GM18907 (cell line): ENCODE data around the gene ETV5.

Source experiments
- ATAC-seq: cut with Tn5 transposase; IDR thresholded peaks from one replicate; pipeline ENCODE4 v1.9.1; 2021; ENCODE audit warnings: mild to moderate bottlenecking, moderate library complexity; ENCODE audit not compliant: unreplicated experiment

ETV5 gene

DNA sequence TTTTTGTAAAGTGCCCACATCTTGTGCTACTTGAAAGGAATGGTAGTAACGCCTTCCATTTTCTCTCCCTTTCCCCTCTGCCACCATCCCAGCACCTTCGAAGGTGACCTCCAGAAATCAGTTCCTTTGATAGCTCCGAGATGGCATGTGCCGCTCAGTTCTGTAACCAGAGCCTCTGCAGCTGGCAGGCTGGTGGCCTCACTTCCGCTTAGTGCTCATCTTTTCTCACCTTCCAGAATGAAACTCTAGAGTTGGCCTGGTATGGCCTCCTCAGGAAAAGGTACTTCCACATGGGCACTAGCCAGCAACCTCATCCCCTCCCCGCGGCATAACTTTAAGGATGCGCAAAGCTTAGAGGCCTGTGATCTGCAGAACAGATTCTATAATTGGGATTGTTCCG, 38.8 kb downstream of the ETV5 start:
- ATAC-seq: no peak

DNA sequence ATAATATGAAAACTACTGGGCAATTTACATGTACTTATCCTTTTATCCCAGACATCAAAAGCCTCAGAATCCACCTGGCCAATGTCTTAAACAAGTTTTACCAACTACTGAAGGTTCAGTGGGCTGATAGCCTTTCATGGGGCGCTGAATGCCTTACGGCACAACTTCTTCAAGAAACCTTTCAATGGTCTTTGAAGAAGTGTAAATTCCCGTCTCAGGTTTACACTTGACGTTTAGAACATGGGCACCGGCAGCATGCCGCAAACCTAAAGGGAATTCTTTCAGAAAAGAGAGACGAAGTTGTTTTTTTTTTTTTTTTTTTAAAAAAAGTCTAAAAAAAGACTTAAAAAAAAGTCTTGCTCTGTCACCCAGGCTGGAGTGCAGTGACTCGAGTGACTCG, 39.7 kb downstream of the ETV5 start:
- no peak for ATAC-seq

DNA sequence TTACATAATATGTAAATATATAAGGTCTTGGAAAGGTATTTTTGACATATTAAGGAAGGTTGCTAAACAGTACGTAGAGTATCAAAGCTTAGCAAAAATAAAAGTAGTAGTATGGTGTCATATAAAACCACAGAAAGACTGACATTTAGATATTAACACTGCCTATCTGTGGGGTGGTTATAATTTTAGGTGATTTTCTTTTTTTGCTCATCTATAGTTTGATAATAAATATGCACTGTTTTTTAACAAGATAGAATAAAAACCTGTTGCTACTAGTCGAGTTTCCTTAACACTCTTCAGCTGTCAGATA, 40.7 kb downstream of the ETV5 start:
- ATAC-seq: no peak

DNA sequence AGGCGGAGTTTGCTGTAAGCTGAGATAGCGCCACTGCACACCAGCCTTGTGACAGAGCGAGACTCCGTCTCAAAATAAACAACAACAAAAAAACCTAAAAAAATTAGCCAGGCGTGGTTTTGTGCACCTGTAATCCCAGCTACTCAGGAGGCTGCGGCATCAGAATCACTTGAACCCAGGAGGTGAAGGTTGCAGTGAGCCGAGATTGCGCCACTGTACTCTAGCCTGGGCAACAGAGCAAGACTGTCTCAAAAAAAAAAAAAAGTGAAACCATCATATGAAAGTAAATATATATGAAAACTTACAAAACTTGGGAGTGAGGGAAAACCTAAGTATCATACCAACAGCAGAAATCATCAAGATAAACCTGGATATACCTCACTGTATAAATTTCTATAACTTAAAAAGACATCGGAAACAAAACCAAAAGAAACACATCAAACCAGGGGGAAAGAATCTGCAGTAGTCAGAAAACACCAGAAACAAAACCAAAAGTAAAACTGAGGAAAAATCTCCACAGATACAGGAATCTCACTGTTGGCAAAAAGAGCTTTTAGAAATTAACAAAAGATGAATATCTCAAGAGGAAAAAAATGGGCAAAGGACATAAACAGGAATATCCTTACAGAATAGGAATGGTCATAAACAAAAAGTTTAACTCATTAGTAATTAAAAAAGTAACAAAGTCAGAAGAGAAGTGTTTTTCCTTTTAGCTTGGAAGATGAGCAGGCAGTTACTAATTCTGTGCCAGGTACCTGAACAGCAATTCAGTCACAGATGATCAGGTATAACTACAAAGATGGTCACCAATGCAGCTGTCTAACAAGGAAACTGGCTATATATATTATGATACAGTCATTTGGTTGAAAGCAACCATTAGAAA, 41.3 kb downstream of the ETV5 start:
- no peak for ATAC-seq

DNA sequence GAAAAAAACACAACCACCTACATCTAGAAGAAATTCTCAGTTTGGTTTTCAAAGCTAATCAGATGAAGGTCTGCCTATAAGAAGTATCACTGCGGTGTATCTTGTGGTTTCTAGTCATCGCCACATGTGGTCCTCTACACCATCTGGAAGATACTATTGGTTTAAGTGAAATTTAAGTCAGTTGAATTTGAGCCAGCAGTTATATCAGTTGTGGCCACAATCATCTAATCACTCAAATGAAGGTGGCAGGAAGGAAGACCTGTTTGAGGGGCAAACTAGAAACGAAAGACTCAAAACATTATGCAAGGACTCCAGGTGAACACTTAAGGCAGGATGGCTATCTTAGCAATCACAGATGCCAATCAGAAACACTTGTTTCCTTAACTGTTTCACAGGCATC, 48.7 kb downstream of the ETV5 start:
- peak; percentile 90 for ATAC-seq

DNA sequence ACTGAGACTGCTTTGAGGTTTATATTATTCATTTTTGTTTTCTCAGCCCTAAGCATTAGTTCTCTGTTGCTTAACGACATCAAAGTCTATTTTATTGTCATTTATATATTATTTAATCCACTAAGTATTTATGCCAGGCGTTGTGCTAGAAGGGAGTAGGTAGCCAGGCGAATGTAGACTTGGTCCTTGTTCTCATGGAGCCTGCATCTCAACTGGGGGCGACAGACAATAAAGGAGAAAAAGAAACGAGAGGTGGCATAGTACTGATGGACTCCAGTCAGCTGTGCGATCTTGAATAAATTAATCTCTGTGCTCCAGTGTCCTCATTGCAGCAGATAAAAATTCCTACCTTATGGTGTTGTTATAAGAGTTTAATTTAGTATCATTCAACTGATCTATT, 49.7 kb downstream of the ETV5 start:
- ATAC-seq: no peak

DNA sequence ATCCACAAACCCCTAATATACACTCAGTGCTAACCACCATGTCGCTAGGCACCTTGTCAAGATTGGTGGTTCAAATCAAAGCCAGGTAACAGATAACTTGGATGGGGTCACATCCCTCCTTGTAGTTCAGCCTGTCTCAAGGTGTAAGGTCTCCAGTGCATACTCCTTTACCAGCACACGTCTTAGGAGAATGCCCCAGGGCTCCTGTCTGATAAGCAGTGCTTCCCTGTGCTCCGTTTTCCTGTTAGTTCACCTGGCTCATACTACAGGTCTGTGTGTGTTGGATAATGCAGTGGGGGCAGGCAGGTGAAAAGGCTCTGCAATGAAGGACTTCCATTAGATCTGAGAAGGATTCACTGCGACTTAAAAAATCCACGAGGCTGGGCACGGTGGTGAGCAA, 50.7 kb downstream of the ETV5 start:
- ATAC-seq: no peak

DNA sequence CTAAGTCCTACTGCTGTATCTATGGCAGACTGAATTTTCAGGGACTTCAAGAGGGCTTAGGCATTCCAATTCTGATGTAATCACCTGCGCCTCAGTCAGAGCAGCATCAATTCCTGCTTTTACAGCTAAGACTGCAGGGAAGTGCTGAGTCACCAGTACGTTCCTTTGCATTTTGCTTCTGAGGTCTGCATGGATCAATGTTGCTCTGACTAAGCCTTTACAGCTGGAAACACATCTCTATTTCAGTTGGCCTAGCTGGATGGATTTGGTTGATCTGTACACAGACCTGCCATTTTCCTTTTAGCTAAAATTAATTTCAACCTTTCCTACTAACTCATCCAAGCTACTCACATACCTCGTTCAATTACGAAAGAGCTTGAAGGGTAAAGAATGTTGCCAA, 51.3 kb downstream of the ETV5 start:
- ATAC-seq: no peak

DNA sequence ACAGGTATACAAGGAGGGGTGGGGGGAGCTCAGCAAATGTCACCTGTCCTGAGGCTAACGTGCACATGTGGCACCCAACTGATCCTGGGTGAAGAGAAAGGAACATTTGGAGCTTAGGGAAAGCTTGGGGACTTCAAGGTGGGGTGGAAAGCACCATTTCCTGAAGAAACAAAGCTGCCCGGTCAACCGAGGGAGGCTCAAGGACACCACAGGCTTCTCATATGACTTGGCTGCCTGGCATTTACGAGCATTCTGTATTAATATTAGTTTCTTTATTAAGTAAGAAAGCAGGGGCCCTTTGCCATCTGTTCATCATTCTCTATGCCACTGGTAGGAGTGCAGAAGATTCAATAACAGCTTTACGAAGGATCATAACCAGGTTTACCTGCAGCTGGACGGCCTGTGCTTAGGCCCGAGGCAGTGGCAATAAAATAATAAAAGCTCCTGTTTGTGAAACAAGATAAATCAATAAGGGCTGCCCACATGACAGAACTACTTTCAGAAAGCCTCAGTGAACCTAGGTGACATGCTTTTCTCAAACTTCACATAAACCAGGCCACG, 54.0 kb downstream of the ETV5 start:
- ATAC-seq: no peak

DNA sequence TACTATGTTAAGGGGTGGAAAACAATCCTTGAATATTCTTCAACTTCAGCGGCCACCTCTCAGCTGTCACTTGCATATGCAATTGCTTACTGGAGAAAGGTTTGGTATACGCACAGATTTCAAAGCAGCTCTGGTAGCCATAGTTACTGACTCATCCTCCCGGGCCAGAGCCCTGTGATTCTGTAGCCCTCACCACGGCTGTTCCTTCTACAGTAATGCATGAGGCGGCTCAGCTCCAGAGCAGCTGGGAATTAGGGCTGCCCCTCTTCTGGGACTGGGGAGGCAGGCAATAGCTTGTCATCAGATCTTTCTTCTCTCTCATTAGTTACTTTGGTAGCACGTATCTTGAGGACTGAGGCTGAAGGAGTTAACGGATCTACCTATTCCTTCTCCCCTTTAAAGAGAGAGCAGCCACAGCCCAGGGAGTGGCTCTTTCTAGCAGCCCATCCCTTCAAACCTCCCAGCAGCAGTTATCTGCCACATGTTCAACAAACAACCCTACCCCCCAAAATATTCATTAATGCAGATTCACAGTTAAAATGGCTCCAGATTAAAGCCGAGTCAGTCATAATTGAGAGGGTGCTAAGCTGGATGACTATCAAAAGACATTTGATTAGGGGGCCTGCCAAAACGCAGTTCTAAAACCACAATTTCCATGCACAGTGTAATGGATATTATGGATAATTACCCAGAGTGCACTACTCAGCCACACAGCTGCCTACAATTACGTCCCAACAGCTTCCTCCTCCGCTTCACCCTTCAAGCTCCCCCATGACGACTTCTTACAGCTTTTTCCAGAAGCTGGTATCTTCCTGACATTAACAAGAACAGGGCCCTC, 54.7 kb downstream of the ETV5 start:
- no peak for ATAC-seq

DNA sequence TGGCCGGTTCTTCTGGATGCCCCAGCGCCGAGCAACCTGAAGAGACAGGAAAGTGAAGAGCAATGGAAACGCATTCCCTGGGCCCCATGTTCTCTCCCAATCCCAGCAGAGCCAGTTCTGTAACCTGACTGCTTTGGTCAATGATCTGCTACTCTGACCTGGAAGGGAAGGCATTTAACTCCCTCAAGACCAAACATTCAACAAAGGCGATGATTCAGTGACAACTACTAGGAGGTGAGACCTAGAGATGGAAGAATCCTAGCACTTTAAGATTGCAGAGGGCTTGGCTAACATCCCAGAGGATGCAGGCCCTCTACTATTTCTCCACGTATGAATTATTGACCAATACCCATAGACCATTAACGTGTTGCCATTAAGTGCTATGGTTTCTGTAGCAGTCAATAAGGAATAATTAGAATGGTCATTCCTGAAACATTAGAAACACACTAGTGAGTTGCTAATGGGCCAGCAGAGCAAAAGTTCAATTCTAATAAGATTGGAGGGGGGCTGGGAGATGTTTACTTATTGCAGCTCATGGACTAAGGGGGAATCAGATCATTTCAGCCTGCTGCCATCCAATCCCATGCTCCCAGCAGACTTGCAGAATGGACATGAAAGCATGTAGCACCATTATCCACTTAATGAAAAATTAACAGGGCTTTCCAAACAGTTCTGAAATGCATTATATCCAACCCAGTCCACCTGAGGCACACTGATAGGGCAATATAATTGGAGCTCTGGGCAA, 56.6 kb downstream of the ETV5 start:
- no peak for ATAC-seq

DNA sequence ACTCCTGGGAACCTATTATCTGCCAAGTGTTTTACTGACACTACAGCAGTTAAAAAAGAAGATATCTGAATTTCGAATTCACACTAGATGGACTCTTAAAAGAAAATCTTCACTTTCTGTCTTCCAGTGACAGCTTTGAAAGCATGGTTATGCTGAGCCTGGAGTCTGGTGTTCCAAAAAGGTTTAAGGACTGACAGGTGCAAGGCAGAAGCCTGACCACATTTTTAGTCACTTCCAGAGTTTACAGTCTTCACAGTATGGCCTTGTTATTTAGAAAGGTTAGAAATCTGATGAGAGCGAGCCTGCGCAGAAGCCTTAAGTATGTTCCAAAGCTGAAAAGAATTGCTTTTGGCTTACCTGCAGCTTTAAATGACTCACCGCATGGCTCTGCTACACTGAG, 59.9 kb downstream of the ETV5 start:
- no peak for ATAC-seq

DNA sequence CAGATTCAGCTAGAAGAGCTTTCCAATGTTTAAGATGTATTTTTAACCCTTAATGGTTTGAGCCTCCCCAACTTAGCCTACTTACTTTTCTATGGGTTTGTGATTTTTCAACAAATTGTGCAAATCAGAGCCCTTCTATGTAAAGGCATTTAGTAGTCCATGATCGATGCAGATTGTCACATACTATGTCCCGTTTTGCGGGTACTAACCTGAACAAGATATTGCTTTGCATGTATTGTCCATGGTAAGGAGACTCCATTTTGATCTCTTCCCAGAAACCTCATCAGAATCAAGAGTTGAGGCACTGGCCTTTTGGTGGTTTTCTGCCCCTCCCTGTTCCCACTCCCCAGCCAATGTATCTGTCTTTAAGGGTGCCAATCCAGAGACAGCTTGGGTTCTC, 60.8 kb downstream of the ETV5 start:
- ATAC-seq: no peak

DNA sequence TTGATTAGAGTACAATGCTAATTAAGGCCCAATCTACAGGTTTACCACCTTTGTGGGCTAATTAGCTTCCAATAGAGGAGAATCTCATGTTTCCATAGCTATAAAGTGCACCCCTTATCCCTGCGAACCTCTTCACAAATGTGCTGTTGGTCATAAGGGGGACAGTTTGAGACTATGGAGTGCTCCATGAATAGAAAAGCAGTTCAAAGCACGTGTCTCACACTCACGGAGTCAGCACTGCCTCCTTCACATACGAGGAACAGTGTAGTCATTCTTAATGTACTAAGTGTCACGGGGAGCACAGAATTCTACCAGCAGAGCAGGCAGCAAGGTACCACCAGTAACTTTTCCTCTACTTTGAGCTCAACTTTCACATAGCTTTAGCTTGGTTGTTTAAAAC, 62.1 kb downstream of the ETV5 start:
- ATAC-seq: no peak

DNA sequence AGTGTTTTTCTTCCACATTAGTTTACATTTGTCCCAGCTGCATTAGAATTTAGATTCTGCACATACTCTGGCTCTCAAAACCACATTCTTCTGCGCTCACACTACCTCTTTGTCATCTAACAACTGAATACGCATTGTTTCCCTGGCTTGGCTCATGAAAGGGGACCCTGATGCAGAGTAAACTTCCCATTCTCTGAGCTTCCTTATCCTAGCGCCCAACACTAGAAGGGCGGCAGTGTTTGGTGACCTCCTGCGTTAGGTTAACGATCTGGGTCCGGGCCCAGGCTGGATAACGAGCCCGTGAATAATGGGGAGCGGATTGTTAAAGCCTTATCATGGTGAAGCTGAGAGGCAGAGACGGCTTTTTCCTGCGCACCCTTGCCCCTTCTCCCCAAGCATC, 63.9 kb downstream of the ETV5 start:
- ATAC-seq: no peak

DNA sequence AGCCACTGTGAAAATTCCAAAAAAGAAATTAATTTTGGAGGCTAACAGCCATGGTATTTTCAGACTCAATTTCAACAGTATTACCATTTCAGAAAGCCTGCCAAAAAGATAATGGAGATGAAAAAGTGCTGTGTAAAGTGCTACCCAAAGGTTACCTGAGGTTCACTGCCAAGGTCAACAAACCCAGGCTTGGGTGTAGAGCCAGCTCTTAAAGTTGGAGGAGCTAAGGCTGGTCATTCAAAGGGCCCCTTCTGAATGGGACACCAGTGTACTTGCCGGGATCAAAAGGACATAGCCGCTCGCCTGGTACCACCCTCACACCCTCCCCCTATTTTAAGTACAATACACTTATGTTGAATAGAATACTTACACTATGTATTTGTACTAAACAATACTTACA, 64.5 kb downstream of the ETV5 start:
- no peak for ATAC-seq

DNA sequence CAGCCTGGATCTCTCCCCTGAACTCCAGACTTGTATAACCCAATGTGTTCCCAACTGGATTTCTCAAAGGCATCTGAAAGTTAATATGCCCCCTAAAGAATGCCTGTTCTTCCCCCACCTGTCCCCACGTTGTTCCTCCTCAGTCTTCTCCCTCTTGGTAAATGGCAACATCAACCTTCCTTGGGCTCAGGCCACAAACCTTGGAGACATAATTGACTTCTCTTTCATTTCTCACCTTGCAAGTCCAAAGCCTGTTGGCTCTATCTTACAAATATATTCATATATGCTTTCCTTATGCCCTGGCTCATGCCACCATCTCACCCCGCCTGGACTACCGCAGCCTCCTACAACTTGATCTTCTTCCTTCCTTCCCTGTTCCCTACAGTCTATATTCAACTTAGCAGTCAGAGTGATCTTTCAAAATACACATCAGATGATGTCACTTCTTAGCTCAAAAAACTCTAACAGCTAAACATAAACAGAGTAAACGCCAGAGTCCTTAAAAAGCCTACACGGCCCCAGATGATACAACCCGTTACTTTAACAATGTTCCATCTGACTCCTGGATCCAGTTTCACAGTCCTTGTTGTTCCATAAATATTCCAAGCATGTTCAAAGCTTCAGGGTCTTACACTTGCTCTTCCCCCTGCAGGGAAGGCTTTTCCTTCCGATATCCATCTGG, 66.2 kb downstream of the ETV5 start:
- no peak for ATAC-seq

DNA sequence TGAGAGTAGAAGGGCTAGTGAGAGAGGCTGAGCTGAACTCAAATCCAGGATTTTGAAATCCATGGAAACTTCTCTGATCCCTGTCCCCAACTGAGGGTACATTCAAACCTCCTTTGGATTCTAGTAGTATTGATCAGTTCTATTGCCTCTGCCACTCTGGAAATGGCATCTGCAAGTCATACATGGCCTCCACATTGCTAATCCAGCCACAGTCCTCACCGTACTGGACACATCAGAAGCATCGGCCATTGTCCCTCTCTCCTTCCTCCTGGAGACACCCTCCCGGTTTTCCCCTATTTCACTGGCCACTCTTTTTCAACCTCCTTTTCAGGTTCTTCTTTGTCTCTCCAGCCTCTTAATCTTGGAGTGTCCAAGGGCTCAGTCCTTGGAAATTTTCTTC, 66.9 kb downstream of the ETV5 start:
- no peak for ATAC-seq

DNA sequence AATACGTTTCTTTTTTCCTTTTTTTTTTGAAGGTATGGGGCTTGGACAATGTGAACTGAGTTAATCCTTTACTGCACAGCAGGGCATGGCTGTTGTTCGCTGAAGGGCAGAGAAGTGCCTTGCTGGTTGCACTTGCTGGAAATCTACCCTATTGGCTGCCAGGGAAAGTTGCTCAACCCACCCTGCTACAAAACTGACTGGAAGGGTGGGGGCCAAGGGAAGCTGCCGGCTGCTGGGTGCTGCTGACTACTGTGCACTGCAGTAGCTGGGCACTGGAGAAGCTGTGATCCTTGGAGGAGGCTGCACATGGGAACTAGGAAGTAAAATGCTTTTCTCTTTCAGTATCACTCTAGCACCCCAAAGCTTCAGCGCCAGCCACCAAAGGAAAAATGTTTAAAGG, 70.5 kb downstream of the ETV5 start:
- no peak for ATAC-seq

DNA sequence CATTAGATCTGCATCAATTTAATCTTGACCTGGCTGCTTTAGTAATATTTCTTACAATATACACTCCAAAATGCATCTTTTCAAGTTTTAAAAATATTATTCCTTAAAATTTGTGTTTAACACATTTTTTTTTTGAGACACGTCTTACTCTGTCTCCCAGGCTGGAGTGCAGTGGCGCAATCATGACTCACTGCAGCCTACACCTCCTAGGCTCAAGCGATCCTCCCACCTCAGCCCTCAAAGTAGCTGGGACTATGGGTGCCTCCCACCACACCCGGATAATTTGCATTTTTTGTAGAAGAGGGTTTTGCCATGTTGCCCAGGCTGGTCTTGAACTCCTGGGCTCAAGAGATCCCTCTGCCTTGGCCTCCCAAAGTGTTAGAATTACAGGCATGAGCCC, 73.6 kb downstream of the ETV5 start:
- no peak for ATAC-seq

DNA sequence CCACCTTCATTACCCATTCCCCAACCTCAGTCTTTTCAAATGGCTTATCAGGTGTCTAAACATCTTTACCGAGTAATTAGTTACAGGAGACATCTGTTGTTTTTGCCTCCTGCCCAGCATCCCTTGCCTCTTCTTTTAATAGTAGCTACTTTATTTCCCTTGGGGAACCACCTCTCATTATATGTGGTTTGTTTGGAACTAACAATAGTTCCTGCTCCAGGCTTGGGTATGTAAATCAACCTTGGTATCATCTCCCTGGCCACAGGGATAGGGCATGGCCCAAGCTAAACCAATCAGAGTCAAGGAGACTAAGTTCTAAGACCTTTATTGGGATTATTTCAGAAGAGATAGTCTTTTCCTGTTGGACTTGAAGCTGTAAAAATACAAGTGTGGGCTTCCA, 76.6 kb downstream of the ETV5 start:
- ATAC-seq: no peak
